GM10266 (cell line): ENCODE data around the gene IFT172.

Experiments used
- DNase-seq: peaks from one replicate; pipeline ENCODE4 v3.0.0; 2012; ENCODE audit errors: extremely low spot score
- CTCF ChIP-seq: IDR thresholded peaks from 2 replicates; pipeline ENCODE4 v1.5.1; 2012; ENCODE audit warnings: mild to moderate bottlenecking, low read depth; ENCODE audit not compliant: control insufficient read depth, insufficient read depth; ENCODE audit errors: missing control alignments

IFT172 gene

GRCh38 chr2:27520316-27520715, 30.8 kb upstream of the IFT172 start:
- no peak for DNase-seq
- no peak for TF ChIP-seq CTCF

GRCh38 chr2:27518782-27519113, 29.2 kb upstream of the IFT172 start:
- TF ChIP-seq CTCF: no peak
- DNase-seq: no peak

GRCh38 chr2:27518113-27518781, 28.7 kb upstream of the IFT172 start:
- TF ChIP-seq CTCF: no peak
- no peak for DNase-seq

- no peak for TF ChIP-seq CTCF
- no peak for DNase-seq
These were observed 19.8 kb upstream of the IFT172 start for GRCh38 chr2:27509326-27509725.

- no peak for DNase-seq
- no peak for TF ChIP-seq CTCF
These were observed 17.8 kb upstream of the IFT172 start for GRCh38 chr2:27507293-27507692.

- no peak for DNase-seq
- TF ChIP-seq CTCF: no peak
These were observed 17.0 kb upstream of the IFT172 start for GRCh38 chr2:27506587-27506986.

GRCh38 chr2:27502142-27502541, 12.6 kb upstream of the IFT172 start:
- no peak for DNase-seq
- no peak for TF ChIP-seq CTCF
